ENCODE results near the gene PDE4D.

Gene PDE4D

DNA sequence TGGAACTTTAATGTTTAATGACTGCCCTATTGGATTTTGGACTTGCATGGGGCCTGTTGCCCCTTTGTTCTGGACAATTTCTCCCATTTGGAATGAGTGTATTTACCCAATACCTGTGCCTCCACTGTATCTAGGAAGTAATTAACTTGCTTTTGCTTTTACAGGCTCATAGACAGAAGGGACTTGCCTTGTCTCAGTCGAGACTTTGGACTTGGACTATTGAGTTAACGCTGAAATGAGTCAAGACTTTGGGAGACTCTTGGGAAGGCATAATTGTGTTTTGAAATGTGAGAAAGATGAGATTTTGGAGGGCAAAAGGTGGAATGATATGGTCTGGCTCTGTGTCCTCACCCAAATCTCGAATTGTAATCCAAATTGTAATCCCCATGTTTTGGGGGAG, 368.2 kb downstream of the PDE4D start:
- no peak overlapping the region for H3K4me3 ChIP-seq (ENCODE audit: low read depth, low read length)
- H3K27ac ChIP-seq (ENCODE audit: low read depth, low read length) = no peak overlapping the region
- no peaks in the 10 kb centered on the region for H3K27me3 ChIP-seq (ENCODE audit: insufficient read depth, low read length)
- no peaks in the 10 kb centered on the region for H3K79me2 ChIP-seq (ENCODE audit: control insufficient read depth, insufficient read depth, low read length, unreplicated experiment)
- H3K36me3 ChIP-seq (ENCODE audit: insufficient read depth, low read length) = no peaks in the 10 kb centered on the region
- no peak overlapping the region for H2AFZ ChIP-seq (ENCODE audit: low read length, unreplicated experiment)
- H3K4me1 ChIP-seq (ENCODE audit: control insufficient read depth, insufficient read depth, low read length, unreplicated experiment) = peaks cover 6% of the 10 kb centered on the region

GRCh38 chr5:59522201-59522831, 371.2 kb downstream of the PDE4D start:
- Histone ChIP-seq H2AFZ (ENCODE audit: low read length, unreplicated experiment) (no peak overlapping the region), H3K4me3 (ENCODE audit: low read depth, low read length) (no peak overlapping the region), H3K4me1 (ENCODE audit: control insufficient read depth, insufficient read depth, low read length, unreplicated experiment) (peaks cover 16% of the 10 kb centered on the region), H3K27me3 (ENCODE audit: insufficient read depth, low read length) (no peaks in the 10 kb centered on the region), H3K79me2 (ENCODE audit: control insufficient read depth, insufficient read depth, low read length, unreplicated experiment) (no peaks in the 10 kb centered on the region), H3K36me3 (ENCODE audit: insufficient read depth, low read length) (no peaks in the 10 kb centered on the region), H3K27ac (ENCODE audit: low read depth, low read length) (no peak overlapping the region)

DNA sequence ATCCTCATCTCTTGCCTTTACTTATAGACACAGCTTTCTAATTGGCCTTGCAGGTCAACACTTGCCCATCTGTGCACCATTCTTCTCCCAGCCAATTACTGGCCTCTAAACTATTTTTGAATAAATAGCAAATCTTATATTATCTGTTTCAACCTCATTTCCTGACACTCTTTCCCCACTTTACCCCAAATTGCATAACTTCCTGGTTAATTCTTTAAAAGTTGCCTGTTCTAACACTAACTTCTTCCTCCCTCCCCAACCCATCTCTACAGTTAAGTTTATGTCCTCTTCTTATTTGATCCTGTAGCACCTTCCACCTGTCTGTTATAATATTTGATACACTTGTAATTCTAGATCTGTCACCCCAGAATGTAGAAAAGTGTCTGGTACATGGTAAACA, 372.1 kb downstream of the PDE4D start:
- Histone ChIP-seq H3K27ac (ENCODE audit: low read depth, low read length) (no peak overlapping the region), H3K36me3 (ENCODE audit: insufficient read depth, low read length) (no peaks in the 10 kb centered on the region), H2AFZ (ENCODE audit: low read length, unreplicated experiment) (no peak overlapping the region), H3K27me3 (ENCODE audit: insufficient read depth, low read length) (no peaks in the 10 kb centered on the region), H3K4me3 (ENCODE audit: low read depth, low read length) (no peak overlapping the region), H3K79me2 (ENCODE audit: control insufficient read depth, insufficient read depth, low read length, unreplicated experiment) (no peaks in the 10 kb centered on the region), H3K4me1 (ENCODE audit: control insufficient read depth, insufficient read depth, low read length, unreplicated experiment) (peaks cover 18% of the 10 kb centered on the region)

- Histone ChIP-seq H3K4me3 (ENCODE audit: low read depth, low read length) (no peak overlapping the region), H3K27ac (ENCODE audit: low read depth, low read length) (no peak overlapping the region), H3K36me3 (ENCODE audit: insufficient read depth, low read length) (no peaks in the 10 kb centered on the region), H3K27me3 (ENCODE audit: insufficient read depth, low read length) (no peaks in the 10 kb centered on the region), H3K79me2 (ENCODE audit: control insufficient read depth, insufficient read depth, low read length, unreplicated experiment) (no peaks in the 10 kb centered on the region), H3K4me1 (ENCODE audit: control insufficient read depth, insufficient read depth, low read length, unreplicated experiment) (peaks cover 12% of the 10 kb centered on the region), H2AFZ (ENCODE audit: low read length, unreplicated experiment) (no peak overlapping the region)
Observed at GRCh38 chr5:59519338-59519737, 374.2 kb downstream of the PDE4D start.

DNA sequence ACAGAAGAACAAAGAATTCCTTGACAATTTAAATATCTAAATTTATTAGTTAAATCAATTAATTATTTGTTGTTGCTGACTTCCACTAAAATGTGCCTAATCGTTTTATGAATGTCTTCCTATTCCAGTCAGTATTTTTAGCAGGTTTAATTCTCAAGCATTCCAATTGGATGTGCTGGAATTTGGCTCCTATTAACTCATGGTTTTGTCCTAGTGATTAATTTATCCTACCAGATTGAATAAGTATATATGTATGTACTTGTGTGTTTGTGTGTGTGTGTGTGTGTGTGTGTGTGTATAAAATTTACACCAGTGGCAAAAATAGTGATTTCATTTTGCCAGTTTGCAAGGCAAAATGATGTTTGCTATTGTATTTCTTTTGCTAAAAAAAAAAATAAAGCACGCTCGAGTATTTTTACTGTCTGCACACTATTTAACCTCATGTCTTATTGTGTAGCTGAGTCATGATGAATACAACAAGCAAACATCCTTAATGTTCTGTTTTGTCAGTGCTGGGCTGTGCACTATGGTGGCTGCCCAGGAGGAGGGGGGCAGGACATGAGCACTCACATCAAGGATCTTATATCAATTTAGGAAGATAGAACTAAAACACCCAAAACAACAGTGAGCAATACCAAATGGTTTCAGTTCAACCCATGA, 375.5 kb downstream of the PDE4D start:
- Histone ChIP-seq H3K27ac (ENCODE audit: low read depth, low read length) (peak overlapping the region; percentile 42), H2AFZ (ENCODE audit: low read length, unreplicated experiment) (no peak overlapping the region), H3K4me3 (ENCODE audit: low read depth, low read length) (peak overlapping the region; percentile 24; the same call in 1 of the 2 replicates)

DNA sequence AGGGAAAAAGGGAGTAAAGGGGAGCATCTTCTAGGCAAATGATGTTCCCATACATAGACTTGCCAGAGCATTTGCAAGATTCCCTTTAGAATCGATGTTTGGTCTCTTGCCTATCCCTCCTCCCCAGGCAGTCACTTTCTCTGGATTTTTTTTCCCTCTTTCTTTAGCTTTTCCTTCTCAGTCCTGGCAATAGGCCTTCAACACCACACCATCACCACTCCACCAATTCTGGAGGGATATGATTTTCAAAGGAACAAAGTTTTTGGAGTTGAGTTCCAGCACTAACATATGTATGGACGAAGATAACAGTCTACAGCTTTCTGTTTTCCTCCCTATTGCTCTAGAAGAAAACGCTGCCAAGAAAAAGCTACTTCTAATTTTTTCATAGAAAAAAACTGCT, 377.4 kb downstream of the PDE4D start:
- peaks cover 12% of the 10 kb centered on the region for H3K4me1 ChIP-seq (ENCODE audit: control insufficient read depth, insufficient read depth, low read length, unreplicated experiment)
- H3K36me3 ChIP-seq (ENCODE audit: insufficient read depth, low read length) = no peaks in the 10 kb centered on the region
- no peaks in the 10 kb centered on the region for H3K27me3 ChIP-seq (ENCODE audit: insufficient read depth, low read length)
- H3K27ac ChIP-seq (ENCODE audit: low read depth, low read length) = no peak overlapping the region
- H2AFZ ChIP-seq (ENCODE audit: low read length, unreplicated experiment) = no peak overlapping the region
- H3K4me3 ChIP-seq (ENCODE audit: low read depth, low read length) = no peak overlapping the region
- no peaks in the 10 kb centered on the region for H3K79me2 ChIP-seq (ENCODE audit: control insufficient read depth, insufficient read depth, low read length, unreplicated experiment)

More for the DNA sequence above, 375.5 kb downstream of the PDE4D start:
- H3K27me3 ChIP-seq (ENCODE audit: insufficient read depth, low read length) = no peaks in the 10 kb centered on the region
- no peaks in the 10 kb centered on the region for H3K36me3 ChIP-seq (ENCODE audit: insufficient read depth, low read length)
- H3K4me1 ChIP-seq (ENCODE audit: control insufficient read depth, insufficient read depth, low read length, unreplicated experiment) = peaks cover 12% of the 10 kb centered on the region
- H3K79me2 ChIP-seq (ENCODE audit: control insufficient read depth, insufficient read depth, low read length, unreplicated experiment) = no peaks in the 10 kb centered on the region

DNA sequence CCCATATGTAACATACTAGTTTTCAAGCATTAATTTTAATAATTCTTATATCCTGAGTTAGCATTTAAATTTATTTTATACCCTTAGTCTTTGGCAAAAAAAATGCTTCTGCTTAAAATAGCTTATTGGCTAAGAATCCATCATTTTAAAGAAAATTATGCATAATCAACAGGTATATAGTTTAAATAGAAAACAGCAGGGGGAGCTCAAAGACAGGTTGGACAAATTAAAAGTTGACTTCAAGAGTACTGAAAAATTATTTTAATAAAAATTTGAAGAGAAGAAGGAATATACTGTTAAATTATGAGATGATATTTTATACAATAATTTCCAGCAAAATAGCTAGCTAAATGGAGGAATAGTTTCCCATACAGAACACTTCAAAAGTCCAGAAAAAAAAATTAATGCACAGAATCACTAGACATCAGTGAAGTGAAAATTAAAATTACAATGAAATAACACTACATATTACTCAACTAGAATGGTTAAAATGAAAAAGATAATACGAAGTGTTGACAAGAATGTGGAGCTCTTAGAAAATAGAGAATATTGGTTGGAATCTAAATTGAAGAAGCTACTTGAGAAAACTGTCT, 387.1 kb downstream of the PDE4D start:
- Histone ChIP-seq H3K4me3 (ENCODE audit: low read depth, low read length) (no peak overlapping the region), H3K4me1 (ENCODE audit: control insufficient read depth, insufficient read depth, low read length, unreplicated experiment) (no peaks in the 10 kb centered on the region), H3K27ac (ENCODE audit: low read depth, low read length) (no peak overlapping the region), H3K27me3 (ENCODE audit: insufficient read depth, low read length) (peaks cover 9% of the 10 kb centered on the region), H3K79me2 (ENCODE audit: control insufficient read depth, insufficient read depth, low read length, unreplicated experiment) (no peaks in the 10 kb centered on the region), H3K36me3 (ENCODE audit: insufficient read depth, low read length) (no peaks in the 10 kb centered on the region), H2AFZ (ENCODE audit: low read length, unreplicated experiment) (no peak overlapping the region)

GRCh38 chr5:59504043-59504442, 389.5 kb downstream of the PDE4D start:
- Histone ChIP-seq H3K79me2 (ENCODE audit: control insufficient read depth, insufficient read depth, low read length, unreplicated experiment) (no peaks in the 10 kb centered on the region), H3K36me3 (ENCODE audit: insufficient read depth, low read length) (no peaks in the 10 kb centered on the region), H2AFZ (ENCODE audit: low read length, unreplicated experiment) (no peak overlapping the region), H3K4me1 (ENCODE audit: control insufficient read depth, insufficient read depth, low read length, unreplicated experiment) (no peaks in the 10 kb centered on the region), H3K4me3 (ENCODE audit: low read depth, low read length) (no peak overlapping the region), H3K27ac (ENCODE audit: low read depth, low read length) (no peak overlapping the region), H3K27me3 (ENCODE audit: insufficient read depth, low read length) (peaks cover 31% of the 10 kb centered on the region)

- H3K4me1 ChIP-seq (ENCODE audit: control insufficient read depth, insufficient read depth, low read length, unreplicated experiment) = no peaks in the 10 kb centered on the region
- H3K27ac ChIP-seq (ENCODE audit: low read depth, low read length) = no peak overlapping the region
- H3K4me3 ChIP-seq (ENCODE audit: low read depth, low read length) = no peak overlapping the region
- no peaks in the 10 kb centered on the region for H3K36me3 ChIP-seq (ENCODE audit: insufficient read depth, low read length)
- no peak overlapping the region for H2AFZ ChIP-seq (ENCODE audit: low read length, unreplicated experiment)
- peaks cover 39% of the 10 kb centered on the region for H3K27me3 ChIP-seq (ENCODE audit: insufficient read depth, low read length)
- H3K79me2 ChIP-seq (ENCODE audit: control insufficient read depth, insufficient read depth, low read length, unreplicated experiment) = no peaks in the 10 kb centered on the region
Observed at GRCh38 chr5:59503220-59503619, 390.3 kb downstream of the PDE4D start.

- Histone ChIP-seq H3K36me3 (ENCODE audit: insufficient read depth, low read length) (no peaks in the 10 kb centered on the region), H3K27me3 (ENCODE audit: insufficient read depth, low read length) (peaks cover 51% of the 10 kb centered on the region), H2AFZ (ENCODE audit: low read length, unreplicated experiment) (no peak overlapping the region), H3K4me1 (ENCODE audit: control insufficient read depth, insufficient read depth, low read length, unreplicated experiment) (no peaks in the 10 kb centered on the region), H3K27ac (ENCODE audit: low read depth, low read length) (no peak overlapping the region), H3K4me3 (ENCODE audit: low read depth, low read length) (no peak overlapping the region), H3K79me2 (ENCODE audit: control insufficient read depth, insufficient read depth, low read length, unreplicated experiment) (no peaks in the 10 kb centered on the region)
Observed at GRCh38 chr5:59501316-59501715, 392.2 kb downstream of the PDE4D start.

DNA sequence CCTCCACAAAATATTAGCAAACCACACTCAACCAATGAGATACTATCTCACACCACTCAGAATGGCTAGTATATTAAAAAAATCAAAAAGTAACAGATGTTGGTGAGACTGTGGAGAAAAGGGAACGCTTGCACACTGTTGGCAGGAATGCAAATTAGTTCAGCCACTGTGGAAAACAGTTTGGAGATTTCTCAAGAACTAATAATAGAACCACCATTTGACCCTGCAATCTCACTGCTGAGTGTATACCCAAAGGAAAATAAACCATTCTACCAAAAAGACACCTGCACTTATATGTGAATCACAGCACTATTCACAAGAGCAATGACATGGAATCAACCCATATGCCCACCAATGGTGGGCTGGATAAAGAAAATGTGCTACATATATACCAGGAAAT, 393.5 kb downstream of the PDE4D start:
- Histone ChIP-seq H3K36me3 (ENCODE audit: insufficient read depth, low read length) (no peaks in the 10 kb centered on the region), H3K27ac (ENCODE audit: low read depth, low read length) (no peak overlapping the region), H3K4me1 (ENCODE audit: control insufficient read depth, insufficient read depth, low read length, unreplicated experiment) (no peaks in the 10 kb centered on the region), H2AFZ (ENCODE audit: low read length, unreplicated experiment) (no peak overlapping the region), H3K27me3 (ENCODE audit: insufficient read depth, low read length) (peaks cover 61% of the 10 kb centered on the region), H3K79me2 (ENCODE audit: control insufficient read depth, insufficient read depth, low read length, unreplicated experiment) (no peaks in the 10 kb centered on the region), H3K4me3 (ENCODE audit: low read depth, low read length) (no peak overlapping the region)
